Vagina (tissue), 2 donors: ENCODE measurements around the gene ENTPD7.

Experiments
- CTCF ChIP-seq, 3 experiments: fragments of 450-650 bp in 2 of 3; fragments of 200-600 bp in 1 of 3; sonication (generic) in 1 of 3; IDR thresholded peaks; one replicate each; pipeline ENCODE4 v1.5.1; 2017 to 2019; ENCODE audit warnings: antibody characterized with exemption in 3 of 3, mild to moderate bottlenecking in 2 of 3, moderate library complexity in 2 of 3
- POLR2A ChIP-seq, 2 donors: fragments of 450-650 bp; IDR thresholded peaks; one replicate each; pipeline ENCODE4 v1.6.1; 2017; ENCODE audit warnings: antibody characterized with exemption in 2 of 2, mild to moderate bottlenecking in 2 of 2, moderate library complexity in 2 of 2
- POLR2AphosphoS5 ChIP-seq, 2 donors: sonication (generic); formaldehyde crosslinking; IDR thresholded peaks; one replicate each; pipeline ENCODE4 v1.9.0; 2017; ENCODE audit warnings: antibody characterized with exemption in 2 of 2, mild to moderate bottlenecking in 2 of 2, low read depth in 1 of 2; ENCODE audit not compliant: insufficient read depth in 1 of 2

DNA sequence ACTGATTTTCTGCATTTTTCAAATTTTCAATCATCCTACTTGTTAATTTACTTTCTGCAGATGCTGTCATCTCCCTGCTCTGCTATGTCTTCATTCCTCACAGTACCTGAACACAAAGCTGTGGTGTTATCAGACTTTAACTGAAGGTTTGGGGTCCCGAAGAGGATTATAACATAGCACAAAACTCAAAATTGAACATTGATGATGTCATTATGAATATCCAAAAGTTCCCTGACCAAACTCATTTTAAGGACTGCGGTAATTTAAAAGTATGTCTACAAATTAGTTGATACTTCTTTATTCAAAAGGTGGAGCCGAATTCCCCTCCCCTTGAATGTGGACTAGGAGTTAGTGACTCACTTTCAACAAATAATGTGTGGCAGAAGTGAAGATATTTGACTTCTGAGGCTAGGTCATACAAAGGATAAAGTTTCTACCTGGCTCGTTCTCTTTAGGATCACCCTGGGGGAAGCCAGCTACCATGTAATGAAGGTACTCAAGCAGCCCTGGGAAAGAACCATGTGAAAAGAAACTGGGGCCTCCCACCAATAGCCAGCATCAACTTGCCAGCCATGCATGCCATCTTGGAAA lies 6.4 kb upstream of the ENTPD7 start:
- TF ChIP-seq CTCF (IDR thresholded peaks at IDR 0.05) (no peak), POLR2A (IDR thresholded peaks at IDR 0.05) (no peak), POLR2AphosphoS5 (IDR thresholded peaks at IDR 0.05; ENCODE audit: insufficient read depth in 1 of 2, low read depth in 1 of 2) (no peak)
